ENCODE results near the gene OR2C3.
A peak's percentile ranks its signal among the peaks of the same experiment; 100 is the strongest.
"Not testable (repeated sequence)": the region's sequence is repeated elsewhere in the genome, so short reads cannot be mapped to it uniquely, and the experiment has no call there.

OR2C3 gene

GRCh38 chr1:247518613-247518891, 17.7 kb downstream of the OR2C3 start:
- no peak for DNase-seq (ENCODE audit: low read depth in 1 of 2, low spot score in 1 of 2)

GRCh38 chr1:247517795-247518612, 18.2 kb downstream of the OR2C3 start:
- DNase-seq (ENCODE audit: low read depth in 1 of 2, low spot score in 1 of 2): no peak

GRCh38 chr1:247506831-247507230, 29.4 kb downstream of the OR2C3 start:
- DNase-seq (ENCODE audit: low read depth in 1 of 2, low spot score in 1 of 2): no peak

GRCh38 chr1:247500865-247501264, 35.4 kb downstream of the OR2C3 start:
- DNase-seq (ENCODE audit: low read depth in 1 of 2, low spot score in 1 of 2): no peak

- no peak for DNase-seq (ENCODE audit: low read depth in 1 of 2, low spot score in 1 of 2)
These were observed 39.5 kb downstream of the OR2C3 start for GRCh38 chr1:247496581-247497285.

GRCh38 chr1:247494767-247495166, 41.5 kb downstream of the OR2C3 start:
- DNase-seq (ENCODE audit: low read depth in 1 of 2, low spot score in 1 of 2): no peak

GRCh38 chr1:247493106-247493505, 43.1 kb downstream of the OR2C3 start:
- no peak for DNase-seq (ENCODE audit: low read depth in 1 of 2, low spot score in 1 of 2)

- DNase-seq (ENCODE audit: low read depth in 1 of 2, low spot score in 1 of 2): no peak
These were observed 44.9 kb downstream of the OR2C3 start for GRCh38 chr1:247491328-247491727.

- peak in 1 of 2 donors; percentile 2 for DNase-seq (ENCODE audit: low read depth in 1 of 2, low spot score in 1 of 2)
These were observed 49.2 kb downstream of the OR2C3 start for GRCh38 chr1:247487057-247487456.

GRCh38 chr1:247482747-247483146, 53.5 kb downstream of the OR2C3 start:
- no peak for DNase-seq (ENCODE audit: low read depth in 1 of 2, low spot score in 1 of 2)

GRCh38 chr1:247476328-247477058, 59.7 kb downstream of the OR2C3 start:
- DNase-seq (ENCODE audit: low read depth in 1 of 2, low spot score in 1 of 2): not testable (repeated sequence)

GRCh38 chr1:247475793-247476192, 60.4 kb downstream of the OR2C3 start:
- DNase-seq (ENCODE audit: low read depth in 1 of 2, low spot score in 1 of 2): no peak

Measured in activated T-helper 1 cell treated with anti-CD3 and anti-CD28 coated beads, Interleukin-2, amount 50 U/mL, for 16 hours (primary cell).